Esophagus squamous epithelium (tissue), 5 donors: Measurements from ENCODE around the gene CTDNEP1. TPM values are rescaled to one million over a fixed set of nuclear protein-coding genes. Genes with fewer than 3 reads are reported as not detected.

Source experiments
- DNase-seq: peaks from one replicate; lab custom pipeline; 2025; lab: John Stamatoyannopoulos, UW
- H3K27ac ChIP-seq, 4 donors: fragments of 200-600 bp; sonication (generic); one replicate each; pipeline ENCODE4 v1.5.1; 2016 to 2019; ENCODE audit warnings: mild to moderate bottlenecking in 1 of 4
- H3K27me3 ChIP-seq, 4 donors: fragments of 200-600 bp; sonication (generic); 1 replicate in 3 of 4; 2 replicates in 1 of 4; pipeline versions ENCODE4 v1.5.1 to v1.6.0; 2017 to 2021; ENCODE audit warnings: antibody characterized with exemption in 1 of 4
- H3K36me3 ChIP-seq, 3 donors: fragments of 200-600 bp; sonication (generic); one replicate each; pipeline ENCODE4 v1.5.1; 2016 to 2019
- H3K4me1 ChIP-seq, 3 donors: fragments of 200-600 bp; sonication (generic); one replicate each; pipeline ENCODE4 v1.5.1; 2017 to 2019
- H3K4me3 ChIP-seq, 4 donors: fragments of 200-600 bp; sonication (generic); 1 replicate in 3 of 4; 2 replicates in 1 of 4; pipeline ENCODE4 v1.5.1; 2016 to 2019; ENCODE audit warnings: mild to moderate bottlenecking in 2 of 4, moderate library complexity in 1 of 4
- H3K9me3 ChIP-seq, 3 donors: fragments of 200-600 bp; sonication (generic); one replicate each; pipeline ENCODE4 v1.5.1; 2016 to 2019
- CTCF ChIP-seq, 6 experiments: fragments of 450-650 bp in 4 of 6; fragments of 200-600 bp in 2 of 6; sonication (generic) in 2 of 6; IDR thresholded peaks; one replicate each; pipeline ENCODE4 v1.5.1; 2016 to 2019; ENCODE audit warnings: antibody characterized with exemption in 6 of 6, mild to moderate bottlenecking in 4 of 6, moderate library complexity in 4 of 6
- POLR2A ChIP-seq, 4 donors: fragments of 450-650 bp; IDR thresholded peaks; one replicate each; pipeline ENCODE4 v1.6.1; 2017; ENCODE audit warnings: antibody characterized with exemption in 4 of 4, mild to moderate bottlenecking in 4 of 4, moderate library complexity in 3 of 4
- WGBS, 2 donors: methylation state at CpG; one replicate each; pipeline ENCODE4 v1.1.5; 2018; 5-methylcytosine and 5-hydroxymethylcytosine counted together
- intact Hi-C: fragments of 100-400 bp; cut with DNase I; formaldehyde crosslinking; loops from one replicate; pipeline ENCODE4 v1.15.0; 2022
- total RNA-seq, 4 donors: library from RNA; depleted of rRNA; stranded (reverse); fragments of >200 nt; gene quantifications; one replicate each; pipeline ENCODE4 v1.1.0, GENCODE V29; 2016
- donor health status: DM: yes; HTN: yes; CAD: no.

CTDNEP1 gene
- total RNA-seq, 4 donors from 2014 or later: 42.0 to 52.1 (median 47.8) TPM

GRCh38 chr17:7280519-7281073 lies 29.1 kb upstream of the CTDNEP1 start:
- 0 to 1% methylated on average over 8 to 15 of the region's 29 CpGs for WGBS, 2 donors
- no peak for DNase-seq
- Histone ChIP-seq H3K27ac (peak overlapping the region; percentile 70 to 92 (median 90)), H3K4me1 (peaks cover 23 to 52% (median 27%) of the 10 kb centered on the region in 3 donors), H3K9me3 (no peaks in the 10 kb centered on the region), H3K36me3 (peaks cover 0 to 20% (median 0%) of the 10 kb centered on the region in 3 donors), H3K27me3 (peaks cover 0 to 31% (median 0%) of the 10 kb centered on the region in 4 donors), H3K4me3 (peak overlapping the region; percentile 31 to 73 (median 58))
- intact Hi-C loops: no loop called here
- TF ChIP-seq POLR2A (IDR thresholded peaks at IDR 0.05) (no peak), CTCF (IDR thresholded peaks at IDR 0.05) (peak; percentile 92 to 98 (median 96))

- no peak for DNase-seq
- no peak for TF ChIP-seq CTCF (IDR thresholded peaks at IDR 0.05)
- intact Hi-C loops: no loop called here
- Histone ChIP-seq H3K4me3 (no peak overlapping the region), H3K4me1 (peaks cover 23 to 49% (median 27%) of the 10 kb centered on the region in 3 donors), H3K9me3 (no peaks in the 10 kb centered on the region), H3K27ac (peak overlapping the region in 2 of 4 donors; percentile 88 to 92), H3K36me3 (peaks cover 0 to 9% (median 0%) of the 10 kb centered on the region in 3 donors), H3K27me3 (peaks cover 0 to 26% (median 0%) of the 10 kb centered on the region in 4 donors)
- WGBS, 2 donors: 70 to 78% methylated on average over 8 of the region's 8 CpGs
Measured at GRCh38 chr17:7279448-7279847, 27.9 kb upstream of the CTDNEP1 start.

GRCh38 chr17:7266784-7267183 lies 15.2 kb upstream of the CTDNEP1 start:
- intact Hi-C loops: no loop called here
- Histone ChIP-seq H3K4me3 (no peak overlapping the region), H3K27ac (no peak overlapping the region), H3K9me3 (no peaks in the 10 kb centered on the region), H3K27me3 (peaks cover 0 to 61% (median 4%) of the 10 kb centered on the region in 4 donors), H3K4me1 (peaks cover 8 to 35% (median 12%) of the 10 kb centered on the region in 3 donors), H3K36me3 (no peaks in the 10 kb centered on the region)
- TF ChIP-seq POLR2A (IDR thresholded peaks at IDR 0.05): no peak
- TF ChIP-seq CTCF (IDR thresholded peaks at IDR 0.05): no peak
- no peak for DNase-seq
- 20 to 53% methylated on average over 1 of the region's 1 CpG for WGBS, 2 donors

- intact Hi-C loops: no loop called here
- no peak for DNase-seq
- Histone ChIP-seq H3K27me3 (peaks cover 0 to 60% (median 4%) of the 10 kb centered on the region in 4 donors), H3K4me3 (peak overlapping the region in 3 of 4 donors; percentile 58 to 84 (median 74)), H3K27ac (peak overlapping the region; percentile 84 to 99 (median 95)), H3K4me1 (peaks cover 19 to 65% (median 23%) of the 10 kb centered on the region in 3 donors), H3K9me3 (no peaks in the 10 kb centered on the region), H3K36me3 (peaks cover 0 to 20% (median 4%) of the 10 kb centered on the region in 3 donors)
- 30 to 46% methylated on average over 4 of the region's 4 CpGs for WGBS, 2 donors
- TF ChIP-seq CTCF (IDR thresholded peaks at IDR 0.05): no peak
Measured at GRCh38 chr17:7263801-7264078, 12.2 kb upstream of the CTDNEP1 start.

- DNase-seq: no peak
- peaks cover 20 to 68% (median 23%) of the 10 kb centered on the region in 3 donors for H3K4me1 ChIP-seq
Measured at GRCh38 chr17:7262935-7263800, 11.6 kb upstream of the CTDNEP1 start.

More at GRCh38 chr17:7262935-7263800, 11.6 kb upstream of the CTDNEP1 start:
- no peaks in the 10 kb centered on the region for H3K9me3 ChIP-seq
- 8 to 12% methylated on average over 25 to 26 of the region's 26 CpGs for WGBS, 2 donors
- TF ChIP-seq CTCF (IDR thresholded peaks at IDR 0.05) (no peak), POLR2A (IDR thresholded peaks at IDR 0.05) (peak in 1 of 4 donors; percentile 6)
- peak overlapping the region; percentile 84 to 99 (median 95) for H3K27ac ChIP-seq
- intact Hi-C loops: no loop called here
- H3K27me3 ChIP-seq: peaks cover 0 to 59% (median 4%) of the 10 kb centered on the region in 4 donors
- peak overlapping the region; percentile 58 to 84 (median 69) for H3K4me3 ChIP-seq
- H3K36me3 ChIP-seq: peaks cover 0 to 26% (median 4%) of the 10 kb centered on the region in 3 donors
